Gastrocnemius medialis (tissue), 4 donors: ENCODE data around the gene WDR17.

ENCODE experiments used
- CTCF ChIP-seq, 5 experiments: fragments of 450-650 bp in 3 of 5; fragments of 200-600 bp in 2 of 5; sonication (generic) in 2 of 5; IDR thresholded peaks in 4 of 5; conservative IDR thresholded peaks in 1 of 5; 1 replicate in 4 of 5; 2 replicates in 1 of 5; pipeline ENCODE4 v1.5.1; 2016 to 2019; ENCODE audit warnings: antibody characterized with exemption in 5 of 5, mild to moderate bottlenecking in 3 of 5, moderate library complexity in 3 of 5
- POLR2A ChIP-seq, 2 donors: fragments of 450-650 bp; IDR thresholded peaks; one replicate each; pipeline ENCODE4 v1.6.1; 2017; ENCODE audit warnings: antibody characterized with exemption in 2 of 2, mild to moderate bottlenecking in 2 of 2, moderate library complexity in 2 of 2

DNA sequence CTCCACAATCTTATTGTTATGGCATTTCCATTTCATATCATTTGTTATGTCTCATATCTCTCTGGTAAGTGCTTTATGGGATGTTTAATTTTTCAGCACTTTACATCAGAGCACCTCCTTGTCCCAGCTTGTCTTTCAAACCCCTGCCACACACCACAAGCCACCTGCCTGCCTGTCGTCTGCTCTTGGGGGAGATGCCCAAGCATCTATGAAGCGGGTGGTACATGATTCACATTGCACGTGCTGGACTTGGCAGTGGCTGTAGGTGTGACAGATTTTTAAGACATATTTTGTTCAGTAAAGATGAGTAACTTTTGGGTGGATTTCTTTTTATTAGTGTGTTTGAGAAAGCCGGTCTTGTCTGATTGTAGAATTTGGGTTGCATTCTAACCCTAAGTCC is 143.9 kb downstream of the WDR17 start:
- no peak for TF ChIP-seq CTCF (IDR thresholded peaks at IDR 0.05 in 4 of 5, conservative IDR thresholded peaks at IDR 0.05 in 1 of 5)
- TF ChIP-seq POLR2A (IDR thresholded peaks at IDR 0.05), result no peak
